GM23338 (cell line): Measurements from ENCODE around the gene SASH1. TPM values are rescaled to one million over a fixed set of nuclear protein-coding genes. Genes with fewer than 3 reads are reported as not detected.
A peak's percentile ranks its signal among the peaks of the same experiment; 100 is the strongest.

Experiments used
- ATAC-seq: fragments of 200-7000 bp; cut with Tn5 transposase; 3 replicates; pipeline ENCODE4 v1.9.1; 2020
- DNase-seq: peaks from one replicate; pipeline ENCODE4 v3.0.0-alpha.2; 2015; ENCODE audit warnings: low spot score
- H2AFZ ChIP-seq: fragments of 200-600 bp; sonication (generic); 2 replicates; pipeline ENCODE4 v1.8.0; 2016; ENCODE audit warnings: antibody characterized with exemption, mild to moderate bottlenecking, moderate library complexity
- H3F3A ChIP-seq: fragments of 200-600 bp; sonication (generic); replicated peaks from 2 replicates; pipeline ENCODE4 v1.8.0; 2017; ENCODE audit warnings: antibody characterized with exemption, mixed run types, low read depth
- H3K27ac ChIP-seq: fragments of 200-600 bp; sonication (generic); 2 replicates; pipeline ENCODE4 v1.6.1; 2016; ENCODE audit warnings: low read depth
- H3K27me3 ChIP-seq: fragments of 200-600 bp; sonication (generic); 2 replicates; pipeline ENCODE4 v1.8.0; 2016; ENCODE audit warnings: mild to moderate bottlenecking, mixed run types, moderate library complexity; ENCODE audit not compliant: insufficient read depth
- H3K36me3 ChIP-seq: fragments of 200-600 bp; sonication (generic); 2 replicates; pipeline ENCODE4 v1.8.0; 2016; ENCODE audit warnings: mild to moderate bottlenecking; ENCODE audit not compliant: insufficient read depth
- H3K4me1 ChIP-seq: fragments of 200-600 bp; sonication (generic); 2 replicates; pipeline ENCODE4 v1.8.0; 2016; ENCODE audit warnings: mild to moderate bottlenecking, moderate library complexity; ENCODE audit not compliant: insufficient read depth
- H3K4me2 ChIP-seq: fragments of 200-600 bp; sonication (generic); 2 replicates; pipeline ENCODE4 v1.7.1; 2017; ENCODE audit warnings: mixed run types
- H3K4me3 ChIP-seq: fragments of 200-600 bp; sonication (generic); 2 replicates; pipeline ENCODE4 v1.6.1; 2016; ENCODE audit warnings: mixed run types
- H3K79me2 ChIP-seq: fragments of 200-600 bp; sonication (generic); replicated peaks from 2 replicates; pipeline ENCODE4 v1.8.0; 2017; ENCODE audit warnings: mild to moderate bottlenecking; ENCODE audit not compliant: insufficient read depth
- H3K9me2 ChIP-seq: fragments of 200-600 bp; sonication (generic); 2 replicates; pipeline ENCODE4 v1.8.0; 2017; ENCODE audit not compliant: insufficient read depth
- H4K20me1 ChIP-seq: fragments of 200-600 bp; sonication (generic); replicated peaks from 2 replicates; pipeline ENCODE4 v1.8.0; 2017; ENCODE audit warnings: mild to moderate bottlenecking; ENCODE audit not compliant: insufficient read depth
- H3K27ac Mint-ChIP-seq: 2 replicates; pipeline ENCODE4 v1.8.0; 2020; ENCODE audit warnings: inconsistent platforms, mild to moderate bottlenecking, moderate library complexity, mixed read lengths
- H3K27me3 Mint-ChIP-seq: 3 replicates; pipeline ENCODE4 v1.8.0; 2022; ENCODE audit warnings: low read depth, mild to moderate bottlenecking, moderate library complexity, mixed read lengths, inconsistent platforms; ENCODE audit not compliant: insufficient read depth, poor library complexity
- H3K36me3 Mint-ChIP-seq: 3 replicates; pipeline ENCODE4 v1.8.0; 2021; ENCODE audit warnings: low read depth, mild to moderate bottlenecking, inconsistent platforms, moderate library complexity, mixed read lengths
- H3K4me1 Mint-ChIP-seq: 3 replicates; pipeline ENCODE4 v1.8.0; 2020; ENCODE audit warnings: mild to moderate bottlenecking, inconsistent platforms, mixed read lengths
- H3K4me3 Mint-ChIP-seq: 3 replicates; pipeline ENCODE4 v1.8.0; 2021; ENCODE audit warnings: moderate library complexity, mild to moderate bottlenecking, inconsistent platforms, mixed read lengths
- H3K9me3 Mint-ChIP-seq: 3 replicates; pipeline ENCODE4 v1.8.0; 2020; ENCODE audit warnings: moderate library complexity, mild to moderate bottlenecking, inconsistent platforms, mixed read lengths
- CREB1 ChIP-seq: fragments of 250-450 bp; sonication (Bioruptor Pico); IDR thresholded peaks from 2 replicates; pipeline ENCODE4 v1.5.0; 2020; ENCODE audit warnings: low read depth, mild to moderate bottlenecking, moderate library complexity
- CTCF ChIP-seq, 2 experiments: fragments of 200-600 bp in 1 of 2; sonication (generic) in 1 of 2; conservative IDR thresholded peaks; 2 replicates each; pipeline versions ENCODE4 v1.5.1 to v1.6.1; 2016 to 2017; ENCODE audit warnings: antibody characterized with exemption in 2 of 2, low read depth in 2 of 2, mild to moderate bottlenecking in 2 of 2, moderate library complexity in 1 of 2
- ETS1 ChIP-seq: IDR thresholded peaks from 2 replicates; pipeline ENCODE4 v1.6.1; 2016; ENCODE audit warnings: antibody characterized with exemption
- EZH2 ChIP-seq: fragments of 200-600 bp; sonication (generic); IDR thresholded peaks from one replicate; pipeline ENCODE4 v1.8.0; 2017; ENCODE audit warnings: antibody characterized with exemption, mild to moderate bottlenecking, low read depth; ENCODE audit not compliant: unreplicated experiment
- NANOG ChIP-seq: IDR thresholded peaks from 2 replicates; pipeline ENCODE4 v1.6.1; 2016; ENCODE audit warnings: antibody characterized with exemption, borderline replicate concordance
- POLR2AphosphoS5 ChIP-seq: IDR thresholded peaks from 2 replicates; pipeline ENCODE4 v1.6.1; 2016; ENCODE audit warnings: antibody characterized with exemption, low read depth
- STAT1 ChIP-seq: IDR thresholded peaks from one replicate; pipeline ENCODE4 v1.6.1; 2016; ENCODE audit warnings: antibody characterized with exemption; ENCODE audit not compliant: unreplicated experiment
- ZNF114 ChIP-seq: fragments of 250-450 bp; sonication (Bioruptor Pico); IDR thresholded peaks from 2 replicates; pipeline ENCODE4 v1.5.0; 2020; ENCODE audit warnings: mild to moderate bottlenecking, moderate library complexity
- ZNF462 ChIP-seq: fragments of 250-450 bp; sonication (Bioruptor Pico); IDR thresholded peaks from 2 replicates; pipeline ENCODE4 v1.5.0; 2020; ENCODE audit warnings: mild to moderate bottlenecking, moderate library complexity
- polyA plus RNA-seq: library from polyadenylated mRNA; unstranded; fragments of >200 nt; fragmentation: Nextera tagmentation; extraction: Ambion mirVana; gene quantifications from 2 replicates; pipeline ENCODE4 v1.2.1, GENCODE V29; 2016
- total RNA-seq: library from RNA; depleted of rRNA; stranded (reverse); fragments of >200 nt; shearing (Covaris generic); gene quantifications from 2 replicates; pipeline ENCODE4 v1.2.3, GENCODE V29; 2014

Gene SASH1
- total and polyA plus RNA-seq, 2 experiments from 2014 or later = 8.2 to 30.2 TPM

- no peaks in the 10 kb centered on the region for H3K27me3 ChIP-seq
- ATAC-seq (no peak), DNase-seq (no peak)
- Mint-ChIP-seq H3K4me1 (peaks cover 30% of the 10 kb centered on the region), H3K36me3 (peaks cover 44% of the 10 kb centered on the region; the same call in 2 of the 3 replicates), H3K9me3 (no peaks in the 10 kb centered on the region), H3K27ac (no peak overlapping the region; the same call in 1 of the 2 replicates), H3K4me3 (no peak overlapping the region), H3K27me3 (no peaks in the 10 kb centered on the region)
- no peak overlapping the region for H3K27ac ChIP-seq
- H3K4me1 ChIP-seq = peaks cover 30% of the 10 kb centered on the region
- H3K9me2 ChIP-seq = no peaks in the 10 kb centered on the region; the same call in 1 of the 2 replicates
- no peaks in the 10 kb centered on the region for H3K36me3 ChIP-seq
- no peak overlapping the region for H3K4me3 ChIP-seq
- 0 out of 2 replicates have a peak overlapping the region, but pooled peaks have one; percentile 12 for H3K4me2 ChIP-seq
- H3K79me2 ChIP-seq = no peaks in the 10 kb centered on the region
- TF ChIP-seq ETS1 (no peak), NANOG (no peak)
- H4K20me1 ChIP-seq = peaks cover 8% of the 10 kb centered on the region; the same call in 1 of the 2 replicates
- no peaks in the 10 kb centered on the region for H3F3A ChIP-seq
- H2AFZ ChIP-seq = no peak overlapping the region
Measured at GRCh38 chr6:148472171-148473105, 129.8 kb downstream of the SASH1 start.

- H3K4me1 ChIP-seq = no peaks in the 10 kb centered on the region
- peaks cover 22% of the 10 kb centered on the region; the same call in 2 of the 3 replicates for H3K36me3 Mint-ChIP-seq
- H3K4me1 Mint-ChIP-seq = no peaks in the 10 kb centered on the region
- no peak overlapping the region for H2AFZ ChIP-seq
- H3K4me2 ChIP-seq = no peak overlapping the region
- H3K79me2 ChIP-seq = no peaks in the 10 kb centered on the region
- no peak overlapping the region for H3K27ac Mint-ChIP-seq
- no peak overlapping the region for H3K27ac ChIP-seq
- no peaks in the 10 kb centered on the region for H3K27me3 Mint-ChIP-seq
- H3K4me3 Mint-ChIP-seq = no peak overlapping the region
- no peaks in the 10 kb centered on the region for H3K9me3 Mint-ChIP-seq
- H3K9me2 ChIP-seq = no peaks in the 10 kb centered on the region
- no peak for DNase-seq
- H3F3A ChIP-seq = no peaks in the 10 kb centered on the region
- ATAC-seq = no peak
- no peaks in the 10 kb centered on the region; the same call in 1 of the 2 replicates for H4K20me1 ChIP-seq
- H3K36me3 ChIP-seq = no peaks in the 10 kb centered on the region
- no peak overlapping the region for H3K4me3 ChIP-seq
- H3K27me3 ChIP-seq = no peaks in the 10 kb centered on the region
- TF ChIP-seq EZH2 (no peak), POLR2AphosphoS5 (no peak), STAT1 (no peak), CTCF (conservative IDR thresholded peaks at IDR 0.05; ENCODE audit: low read depth in 2 of 2) (no peak), ZNF462 (CRISPR knock-in tag) (no peak), CREB1 (CRISPR knock-in tag) (no peak), ZNF114 (CRISPR knock-in tag) (no peak)
Measured at GRCh38 chr6:148479497-148479896, 136.9 kb downstream of the SASH1 start.
